ENCODE results near the gene HTN3. TPM values are rescaled to one million over a fixed set of nuclear protein-coding genes. Genes with fewer than 3 reads are reported as not detected.
"Not testable (repeated sequence)": the region's sequence is repeated elsewhere in the genome, so short reads cannot be mapped to it uniquely, and the experiment has no call there.

The HTN3 gene
- total RNA-seq, 1 donor from 2014 or later = not detected

- Mint-ChIP-seq H3K27me3 (ENCODE audit: unreplicated experiment) (no peaks in the 10 kb centered on the region), H3K9me3 (ENCODE audit: unreplicated experiment) (no peaks in the 10 kb centered on the region), H3K27ac (ENCODE audit: unreplicated experiment) (no peak within 1 kb of the TSS), H3K4me3 (ENCODE audit: unreplicated experiment) (no peak within 1 kb of the TSS), H3K36me3 (ENCODE audit: unreplicated experiment) (no peaks in the 10 kb centered on the region), H3K4me1 (ENCODE audit: low read depth, unreplicated experiment) (no peaks in the 10 kb centered on the region)
- no peak for TF ChIP-seq CTCF (IDR thresholded peaks at IDR 0.05; ENCODE audit: partially characterized antibody, unreplicated experiment)
- DNase-seq = no peak
Measured at GRCh38 chr4:69995526-69996016, 32.7 kb upstream of the HTN3 start, which contains the start of gene STATH. STATH (plus strand) TSS chr4:69995966; CDS start chr4:69998438, 2,472 bp downstream.

GRCh38 chr4:69999420-69999819 lies 28.8 kb upstream of the HTN3 start:
- H3K27me3 Mint-ChIP-seq (ENCODE audit: unreplicated experiment) = no peaks in the 10 kb centered on the region
- no peak overlapping the region for H3K4me3 Mint-ChIP-seq (ENCODE audit: unreplicated experiment)
- H3K9me3 Mint-ChIP-seq (ENCODE audit: unreplicated experiment) = no peaks in the 10 kb centered on the region
- H3K4me1 Mint-ChIP-seq (ENCODE audit: low read depth, unreplicated experiment) = no peaks in the 10 kb centered on the region
- no peak overlapping the region for H3K27ac Mint-ChIP-seq (ENCODE audit: unreplicated experiment)
- DNase-seq = no peak
- no peak for TF ChIP-seq CTCF (IDR thresholded peaks at IDR 0.05; ENCODE audit: partially characterized antibody, unreplicated experiment)
- H3K36me3 Mint-ChIP-seq (ENCODE audit: unreplicated experiment) = no peaks in the 10 kb centered on the region

- H3K36me3 Mint-ChIP-seq (ENCODE audit: unreplicated experiment) = no peaks in the 10 kb centered on the region
- no peak overlapping the region for H3K27ac Mint-ChIP-seq (ENCODE audit: unreplicated experiment)
- no peak overlapping the region for H3K4me3 Mint-ChIP-seq (ENCODE audit: unreplicated experiment)
- no peak for DNase-seq
- no peaks in the 10 kb centered on the region for H3K9me3 Mint-ChIP-seq (ENCODE audit: unreplicated experiment)
- no peak for TF ChIP-seq CTCF (IDR thresholded peaks at IDR 0.05; ENCODE audit: partially characterized antibody, unreplicated experiment)
- H3K27me3 Mint-ChIP-seq (ENCODE audit: unreplicated experiment) = no peaks in the 10 kb centered on the region
- no peaks in the 10 kb centered on the region for H3K4me1 Mint-ChIP-seq (ENCODE audit: low read depth, unreplicated experiment)
Measured at GRCh38 chr4:70000711-70001110, 27.5 kb upstream of the HTN3 start.

GRCh38 chr4:70002507-70002906 lies 25.8 kb upstream of the HTN3 start:
- Mint-ChIP-seq H3K36me3 (ENCODE audit: unreplicated experiment) (no peaks in the 10 kb centered on the region), H3K4me1 (ENCODE audit: low read depth, unreplicated experiment) (no peaks in the 10 kb centered on the region), H3K4me3 (ENCODE audit: unreplicated experiment) (no peak overlapping the region), H3K27me3 (ENCODE audit: unreplicated experiment) (no peaks in the 10 kb centered on the region), H3K9me3 (ENCODE audit: unreplicated experiment) (no peaks in the 10 kb centered on the region), H3K27ac (ENCODE audit: unreplicated experiment) (no peak overlapping the region)
- DNase-seq = no peak
- TF ChIP-seq CTCF (IDR thresholded peaks at IDR 0.05; ENCODE audit: partially characterized antibody, unreplicated experiment) = no peak

GRCh38 chr4:70008771-70009170 lies 19.5 kb upstream of the HTN3 start:
- H3K4me3 Mint-ChIP-seq (ENCODE audit: unreplicated experiment) = no peak overlapping the region
- peaks cover 2% of the 10 kb centered on the region for H3K9me3 Mint-ChIP-seq (ENCODE audit: unreplicated experiment)
- H3K27me3 Mint-ChIP-seq (ENCODE audit: unreplicated experiment) = peaks cover 2% of the 10 kb centered on the region
- no peak for TF ChIP-seq CTCF (IDR thresholded peaks at IDR 0.05; ENCODE audit: partially characterized antibody, unreplicated experiment)
- no peak overlapping the region for H3K27ac Mint-ChIP-seq (ENCODE audit: unreplicated experiment)
- H3K36me3 Mint-ChIP-seq (ENCODE audit: unreplicated experiment) = no peaks in the 10 kb centered on the region
- no peaks in the 10 kb centered on the region for H3K4me1 Mint-ChIP-seq (ENCODE audit: low read depth, unreplicated experiment)
- DNase-seq = no peak

GRCh38 chr4:70019006-70019405 lies 9.3 kb upstream of the HTN3 start:
- not testable (repeated sequence) for H3K4me3 Mint-ChIP-seq (ENCODE audit: unreplicated experiment); H3K4me1 Mint-ChIP-seq (ENCODE audit: low read depth, unreplicated experiment); DNase-seq; H3K27me3 Mint-ChIP-seq (ENCODE audit: unreplicated experiment); H3K9me3 Mint-ChIP-seq (ENCODE audit: unreplicated experiment); H3K27ac Mint-ChIP-seq (ENCODE audit: unreplicated experiment); H3K36me3 Mint-ChIP-seq (ENCODE audit: unreplicated experiment)
